Keratinocyte (primary cell): Measurements from ENCODE around the gene COL4A4. TPM values are rescaled to one million over a fixed set of nuclear protein-coding genes. Genes with fewer than 3 reads are reported as not detected.

ENCODE experiments used
- DNase-seq: peaks from one replicate; pipeline ENCODE4 v3.0.0-alpha.2; 2011; ENCODE audit warnings: low read depth, missing footprints, low spot score
- FAIRE-seq: peaks from 2 replicates; lab custom pipeline; 2011; peaks lifted over from hg19 to GRCh38; lab: Jason Lieb, UNC
- H2AFZ ChIP-seq: 2 replicates; pipeline ENCODE4 v1.6.0; 2012; ENCODE audit warnings: low read length, control low read depth, inconsistent platforms; ENCODE audit not compliant: control insufficient read depth
- H3K27ac ChIP-seq: 2 replicates; pipeline ENCODE4 v1.5.1; 2011; ENCODE audit warnings: low read length; ENCODE audit not compliant: control insufficient read depth, insufficient read depth
- H3K27me3 ChIP-seq: 3 replicates; pipeline ENCODE4 v1.6.0; 2011; ENCODE audit warnings: low read length; ENCODE audit not compliant: control insufficient read depth, insufficient read depth; ENCODE audit errors: extremely low read depth
- H3K36me3 ChIP-seq, 2 experiments: 2 replicates in 1 of 2; 3 replicates in 1 of 2; pipeline ENCODE4 v1.5.1; 2011; ENCODE audit warnings: low read length in 2 of 2, mild to moderate bottlenecking in 1 of 2; ENCODE audit not compliant: control insufficient read depth in 2 of 2, insufficient read depth in 2 of 2; ENCODE audit errors: extremely low read depth in 1 of 2
- H3K4me1 ChIP-seq: 3 replicates; pipeline ENCODE4 v1.5.1; 2011; ENCODE audit warnings: low read length; ENCODE audit not compliant: control insufficient read depth, insufficient read depth; ENCODE audit errors: extremely low read depth
- H3K4me2 ChIP-seq: 3 replicates; pipeline ENCODE4 v1.6.0; 2011; ENCODE audit warnings: low read depth, low read length; ENCODE audit not compliant: control insufficient read depth, insufficient read depth; ENCODE audit errors: extremely low read depth
- H3K4me3 ChIP-seq, 3 experiments: fragments of 200-600 bp in 1 of 3; sonication (generic) in 1 of 3; 2 replicates in 2 of 3; 3 replicates in 1 of 3; pipeline ENCODE4 v1.5.1; 2011 to 2016; ENCODE audit warnings: low read length in 3 of 3, mild to moderate bottlenecking in 3 of 3, control low read depth in 2 of 3, inconsistent platforms in 1 of 3, low read depth in 1 of 3, mixed read lengths in 1 of 3, mixed run types in 1 of 3, moderate library complexity in 1 of 3; ENCODE audit not compliant: control insufficient read depth in 2 of 3, insufficient read depth in 2 of 3; ENCODE audit errors: extremely low read depth in 1 of 3
- H3K79me2 ChIP-seq: 2 replicates; pipeline ENCODE4 v1.6.0; 2012; ENCODE audit warnings: low read length; ENCODE audit not compliant: control insufficient read depth, insufficient read depth
- H3K9ac ChIP-seq: 3 replicates; pipeline ENCODE4 v1.6.0; 2011; ENCODE audit warnings: low read length; ENCODE audit not compliant: control insufficient read depth, insufficient read depth; ENCODE audit errors: extremely low read depth
- H3K9me1 ChIP-seq: 3 replicates; pipeline ENCODE4 v1.6.0; 2011; ENCODE audit warnings: low read length; ENCODE audit not compliant: control insufficient read depth, insufficient read depth; ENCODE audit errors: extremely low read depth
- H3K9me3 ChIP-seq: 2 replicates; pipeline ENCODE4 v1.5.1; 2012; ENCODE audit warnings: low read depth, low read length; ENCODE audit not compliant: control insufficient read depth
- H4K20me1 ChIP-seq: 3 replicates; pipeline ENCODE4 v1.6.0; 2011; ENCODE audit warnings: low read length; ENCODE audit not compliant: control insufficient read depth, insufficient read depth; ENCODE audit errors: extremely low read depth
- CTCF ChIP-seq, 3 experiments: IDR thresholded peaks in 1 of 3; conservative IDR thresholded peaks in 1 of 3; optimal IDR thresholded peaks in 1 of 3; 2 replicates in 2 of 3; 3 replicates in 1 of 3; pipeline versions ENCODE3 to v1.5.1; 2011; ENCODE audit warnings: low read length in 3 of 3, mild to moderate bottlenecking in 3 of 3, moderate library complexity in 2 of 3, control low read depth in 1 of 3, inconsistent platforms in 1 of 3; ENCODE audit not compliant: insufficient read depth in 2 of 3; ENCODE audit errors: extremely low read depth in 1 of 3
- EZH2 ChIP-seq: IDR thresholded peaks from one replicate; pipeline ENCODE4 v1.6.1; 2012; ENCODE audit warnings: inconsistent platforms, mild to moderate bottlenecking, low read length, moderate library complexity
- dilution Hi-C: fragments of 300-500 bp; cut with MboI; formaldehyde crosslinking; loops from one replicate; pipeline ENCODE4 v1.7.0; 2020; ENCODE audit warnings: low sequenced_read_pairs; ENCODE audit not compliant: extremely low pct_ligation_motif_present
- polyA plus RNA-seq, 5 experiments: library from polyadenylated mRNA; depleted of rRNA in 3 of 5; stranded (reverse) in 3 of 5; stranded (forward) in 1 of 5; unstranded in 1 of 5; fragments of >200 nt; gene quantifications; 1 replicate in 1 of 5; 2 replicates in 3 of 5; 3 replicates in 1 of 5; pipeline versions ENCODE4 v1.2.1 to v1.2.3, GENCODE V29; 2011 to 2012; ENCODE audit warnings: missing spikeins in 2 of 5, low read depth in 1 of 5, low replicate concordance in 1 of 5

The COL4A4 gene
- polyA plus RNA-seq, 1 donor (not counting 4 experiments of a cell fraction or from before 2014, with no cell fraction given), result not detected

DNA sequence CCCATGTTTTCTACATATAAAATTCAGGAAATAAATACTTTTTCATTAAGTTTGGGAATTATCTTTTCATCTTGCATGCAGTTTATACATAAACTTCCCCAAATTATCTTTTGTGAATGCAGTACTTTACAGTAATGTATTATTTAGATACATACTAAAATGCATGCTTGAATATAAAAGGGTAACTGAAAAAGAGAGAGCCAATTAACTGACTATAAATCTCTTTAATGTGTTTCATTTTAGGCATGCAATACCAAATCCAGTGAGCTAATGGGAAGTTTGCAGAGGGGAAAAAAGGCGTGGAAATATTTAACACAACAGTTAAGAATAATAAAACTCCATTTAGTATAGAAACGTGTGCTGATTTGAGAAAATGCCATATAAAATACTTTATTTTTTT is 39.2 kb downstream of the COL4A4 start:
- no peak overlapping the region for H2AFZ ChIP-seq
- no peak overlapping the region for H3K4me3 ChIP-seq
- no peaks in the 10 kb centered on the region for H3K9me3 ChIP-seq
- no peaks in the 10 kb centered on the region for H3K4me1 ChIP-seq
- DNase-seq (no peak), FAIRE-seq (no peak)
- H3K9me1 ChIP-seq, result no peaks in the 10 kb centered on the region
- no peaks in the 10 kb centered on the region for H4K20me1 ChIP-seq
- no peak overlapping the region for H3K27ac ChIP-seq
- H3K9ac ChIP-seq, result no peak overlapping the region
- TF ChIP-seq CTCF (optimal IDR thresholded peaks at IDR 0.05 in 1 of 3, IDR thresholded peaks at IDR 0.05 in 1 of 3, conservative IDR thresholded peaks at IDR 0.05 in 1 of 3; ENCODE audit: extremely low read depth in 1 of 3, insufficient read depth in 2 of 3, low read length in 3 of 3), result no peak
- TF ChIP-seq EZH2, result no peak
- dilution Hi-C loops, result no loop called here
- H3K4me2 ChIP-seq, result no peak overlapping the region
- H3K27me3 ChIP-seq, result peaks cover 3% of the 10 kb centered on the region
- no peaks in the 10 kb centered on the region for H3K36me3 ChIP-seq
- H3K79me2 ChIP-seq, result no peaks in the 10 kb centered on the region

GRCh38 chr2:227123697-227124096 is 40.3 kb downstream of the COL4A4 start:
- Histone ChIP-seq H3K4me1 (no peaks in the 10 kb centered on the region), H3K9me3 (no peaks in the 10 kb centered on the region), H3K9ac (no peak overlapping the region), H3K27me3 (peaks cover 3% of the 10 kb centered on the region), H3K27ac (no peak overlapping the region), H3K79me2 (no peaks in the 10 kb centered on the region), H3K4me2 (no peak overlapping the region), H2AFZ (no peak overlapping the region), H4K20me1 (no peaks in the 10 kb centered on the region), H3K4me3 (no peak overlapping the region), H3K9me1 (no peaks in the 10 kb centered on the region), H3K36me3 (no peaks in the 10 kb centered on the region)
- dilution Hi-C loops, result no loop called here
- TF ChIP-seq CTCF (optimal IDR thresholded peaks at IDR 0.05 in 1 of 3, IDR thresholded peaks at IDR 0.05 in 1 of 3, conservative IDR thresholded peaks at IDR 0.05 in 1 of 3; ENCODE audit: extremely low read depth in 1 of 3, insufficient read depth in 2 of 3, low read length in 3 of 3) (no peak), EZH2 (no peak)
- DNase-seq (no peak), FAIRE-seq (no peak)
